ENCODE results near the gene GUCA2A.
"Not testable (repeated sequence)": the region's sequence is repeated elsewhere in the genome, so short reads cannot be mapped to it uniquely, and the experiment has no call there.

Gene GUCA2A

GRCh38 chr1:42164551-42165420 is at the start of gene GUCA2A:
TSS of gene GUCA2A (minus strand) at chr1:42164745. CDS start at chr1:42164712, 33 bp downstream.
- no peak for DNase-seq

GRCh38 chr1:42211224-42211623 is 46.7 kb upstream of the GUCA2A start:
- no peak for DNase-seq

- no peak for DNase-seq
Observed at GRCh38 chr1:42210421-42211133, 46.0 kb upstream of the GUCA2A start.

- no peak for DNase-seq
Observed at GRCh38 chr1:42209526-42210251, 45.1 kb upstream of the GUCA2A start.

- DNase-seq = not testable (repeated sequence)
Observed at GRCh38 chr1:42206930-42207329, 42.4 kb upstream of the GUCA2A start.

GRCh38 chr1:42206164-42206563 is 41.6 kb upstream of the GUCA2A start:
- no peak for DNase-seq

GRCh38 chr1:42201986-42202385 is 37.4 kb upstream of the GUCA2A start:
- DNase-seq = no peak

GRCh38 chr1:42198251-42198650 is 33.7 kb upstream of the GUCA2A start:
- no peak for DNase-seq

- DNase-seq = no peak
Observed at GRCh38 chr1:42195841-42196240, 31.3 kb upstream of the GUCA2A start.

- DNase-seq = no peak
Observed at GRCh38 chr1:42192106-42192505, 27.6 kb upstream of the GUCA2A start.

- no peak for DNase-seq
Observed at GRCh38 chr1:42191319-42191718, 26.8 kb upstream of the GUCA2A start.

GRCh38 chr1:42189931-42190853 is 25.6 kb upstream of the GUCA2A start:
- DNase-seq = no peak

- DNase-seq = no peak
Observed at GRCh38 chr1:42186152-42186551, 21.6 kb upstream of the GUCA2A start.

- DNase-seq = no peak
Observed at GRCh38 chr1:42184616-42185015, 20.1 kb upstream of the GUCA2A start.

- DNase-seq = no peak
Observed at GRCh38 chr1:42183957-42184268, 19.4 kb upstream of the GUCA2A start.

- no peak for DNase-seq
Observed at GRCh38 chr1:42183210-42183956, 18.8 kb upstream of the GUCA2A start.

GRCh38 chr1:42181687-42182086 is 17.1 kb upstream of the GUCA2A start:
- DNase-seq = no peak

GRCh38 chr1:42179900-42180329 is 15.4 kb upstream of the GUCA2A start:
- DNase-seq = no peak

GRCh38 chr1:42179275-42179674 is 14.7 kb upstream of the GUCA2A start:
- DNase-seq = no peak

- no peak for DNase-seq
Observed at GRCh38 chr1:42178249-42178648, 13.7 kb upstream of the GUCA2A start.

- DNase-seq = no peak
Observed at GRCh38 chr1:42177541-42177981, 13.0 kb upstream of the GUCA2A start.
